PC-3 (cell line): ENCODE results near the gene GALR1.

ENCODE experiments used
- CTCF ChIP-seq: fragments of 300-600 bp; sonication (generic); conservative IDR thresholded peaks from 2 replicates; pipeline ENCODE4 v1.5.1; 2017; ENCODE audit warnings: antibody characterized with exemption, low read depth, mild to moderate bottlenecking, low read length
- EZH2 ChIP-seq: fragments of 300-600 bp; sonication (generic); IDR thresholded peaks from one replicate; pipeline ENCODE4 v1.6.1; 2017; ENCODE audit warnings: antibody characterized with exemption, mild to moderate bottlenecking, low read length; ENCODE audit not compliant: unreplicated experiment

- no peak for TF ChIP-seq CTCF
- TF ChIP-seq EZH2: no peak
Measured at GRCh38 chr18:77263466-77263763, 13.8 kb downstream of the GALR1 start.
